A549 treated with RU486 at 1 μM for 4 hours (cell line): Measurements from ENCODE around the gene TIPIN. TPM values are rescaled to one million over a fixed set of nuclear protein-coding genes. Genes with fewer than 3 reads are reported as not detected.

Source experiments
- total RNA-seq: library from RNA; stranded (reverse); fragments of 200-300 nt; extraction: Qiagen RNA extraction; gene quantifications from 5 replicates; pipeline ENCODE4 v1.2.3, GENCODE V29; 2022; ENCODE audit warnings: low read depth

TIPIN gene
- 24.1 to 38.4 TPM (median 27.5 TPM) in 5 replicates for total RNA-seq

GRCh38 chr15:66356359-66357236, at the start of gene TIPIN:
TIPIN (minus strand) TSS chr15:66356685; CDS start chr15:66352947, 3,738 bp downstream.

GRCh38 chr15:66386204-66387123, 30.0 kb upstream of the TIPIN start, which contains the start of gene MAP2K1:
MAP2K1 (plus strand) TSS chr15:66386912; CDS start chr15:66387348, 436 bp downstream.

GRCh38 chr15:66293419-66294156, 62.9 kb downstream of the TIPIN start, which contains the start of gene DIS3L:
DIS3L (plus strand) TSS chr15:66293568; CDS start chr15:66293597, 29 bp downstream.

Other genes with a start within 250 kb of the TIPIN start
- gene MEGF11, start 102.9 kb downstream of the TIPIN start, total RNA-seq, result 0.13 to 0.80 TPM (median 0.65 TPM) in 5 replicates
- gene DIS3L, start 63.1 kb downstream of the TIPIN start, total RNA-seq, result 30.2 to 40.5 TPM (median 33.5 TPM) in 5 replicates
- 68.0 to 107 TPM (median 95.1 TPM) in 5 replicates for gene MAP2K1, start 30.2 kb upstream of the TIPIN start, total RNA-seq
- 44.1 to 57.6 TPM (median 49.2 TPM) in 5 replicates for gene SNAPC5, start 141.1 kb upstream of the TIPIN start, total RNA-seq
- 5,325 to 6,142 TPM (median 5,627 TPM) in 5 replicates for gene RPL4, start 148.2 kb upstream of the TIPIN start, total RNA-seq
- gene ZWILCH, start 148.6 kb upstream of the TIPIN start, total RNA-seq, result 29.7 to 42.9 TPM (median 39.0 TPM) in 5 replicates
- not detected in 5 replicates for gene LCTL, start 209.3 kb upstream of the TIPIN start, total RNA-seq